ENCODE results near the gene SKP1.

DNA sequence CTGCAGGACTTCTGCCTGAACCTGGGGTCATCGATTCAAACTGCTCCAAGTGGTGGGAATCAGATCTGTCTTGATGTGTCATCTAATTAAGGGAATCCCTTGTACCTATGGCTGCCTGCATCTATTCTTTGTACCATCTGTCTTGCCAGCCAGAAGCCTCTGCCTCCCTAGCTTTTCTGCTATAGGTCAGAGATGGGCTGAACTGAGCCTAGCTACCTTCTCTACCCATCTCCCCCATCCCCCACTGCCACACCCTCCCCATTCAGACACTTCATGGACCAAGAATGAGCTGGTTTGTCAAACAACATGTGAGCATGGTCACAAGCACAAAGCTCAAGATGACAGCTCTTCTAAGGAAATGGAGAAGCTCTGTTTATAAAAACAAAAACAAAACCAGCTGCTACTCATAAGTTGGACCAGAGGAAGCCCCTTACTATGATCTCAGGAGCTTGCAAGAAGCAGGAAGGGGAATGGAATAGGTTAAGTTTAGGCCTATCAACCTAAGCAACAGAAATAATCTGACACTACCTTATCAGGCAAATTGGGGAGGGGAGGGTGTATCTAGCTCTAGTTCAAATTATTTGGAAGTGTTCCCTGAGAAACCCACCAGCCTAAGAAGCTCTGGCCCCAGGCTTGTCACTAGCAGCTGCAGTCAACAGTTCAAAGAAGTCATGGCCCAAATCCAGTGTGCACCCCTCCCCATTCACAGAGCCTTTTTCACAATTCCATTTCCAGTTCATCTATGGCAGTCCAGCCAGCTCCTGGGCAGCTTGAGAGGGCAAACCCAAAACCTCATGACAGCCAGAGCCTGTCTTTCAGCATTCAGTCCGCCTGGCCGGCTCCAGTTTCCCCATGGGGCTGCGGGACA is 29.9 kb downstream of the SKP1 start:
- TF ChIP-seq, protein P1, sequence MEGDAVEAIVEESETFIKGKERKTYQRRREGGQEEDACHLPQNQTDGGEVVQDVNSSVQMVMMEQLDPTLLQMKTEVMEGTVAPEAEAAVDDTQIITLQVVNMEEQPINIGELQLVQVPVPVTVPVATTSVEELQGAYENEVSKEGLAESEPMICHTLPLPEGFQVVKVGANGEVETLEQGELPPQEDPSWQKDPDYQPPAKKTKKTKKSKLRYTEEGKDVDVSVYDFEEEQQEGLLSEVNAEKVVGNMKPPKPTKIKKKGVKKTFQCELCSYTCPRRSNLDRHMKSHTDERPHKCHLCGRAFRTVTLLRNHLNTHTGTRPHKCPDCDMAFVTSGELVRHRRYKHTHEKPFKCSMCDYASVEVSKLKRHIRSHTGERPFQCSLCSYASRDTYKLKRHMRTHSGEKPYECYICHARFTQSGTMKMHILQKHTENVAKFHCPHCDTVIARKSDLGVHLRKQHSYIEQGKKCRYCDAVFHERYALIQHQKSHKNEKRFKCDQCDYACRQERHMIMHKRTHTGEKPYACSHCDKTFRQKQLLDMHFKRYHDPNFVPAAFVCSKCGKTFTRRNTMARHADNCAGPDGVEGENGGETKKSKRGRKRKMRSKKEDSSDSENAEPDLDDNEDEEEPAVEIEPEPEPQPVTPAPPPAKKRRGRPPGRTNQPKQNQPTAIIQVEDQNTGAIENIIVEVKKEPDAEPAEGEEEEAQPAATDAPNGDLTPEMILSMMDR (IDR thresholded peaks at IDR 0.05) = no peak
- TF ChIP-seq EP300 (IDR thresholded peaks at IDR 0.05; ENCODE audit: low read depth) = no peak
- no peak for TF ChIP-seq POLR2AphosphoS5 (IDR thresholded peaks at IDR 0.05)

Data from transverse colon (tissue), 4 donors.